HG02943 (cell line): ENCODE data around the gene TPRA1.
A peak's percentile ranks its signal among the peaks of the same experiment; 100 is the strongest.

ENCODE experiments used
- ATAC-seq: cut with Tn5 transposase; IDR thresholded peaks from one replicate; pipeline ENCODE4 v1.9.1; 2021; ENCODE audit warnings: mild to moderate bottlenecking, low read depth, moderate library complexity; ENCODE audit not compliant: unreplicated experiment

TPRA1 gene

GRCh38 chr3:127593178-127593577 is 2.6 kb upstream of the TPRA1 start:
- no peak for ATAC-seq

- peak; percentile 22 for ATAC-seq
These were observed 296 bp downstream of the TPRA1 start for GRCh38 chr3:127590282-127590592.

DNA sequence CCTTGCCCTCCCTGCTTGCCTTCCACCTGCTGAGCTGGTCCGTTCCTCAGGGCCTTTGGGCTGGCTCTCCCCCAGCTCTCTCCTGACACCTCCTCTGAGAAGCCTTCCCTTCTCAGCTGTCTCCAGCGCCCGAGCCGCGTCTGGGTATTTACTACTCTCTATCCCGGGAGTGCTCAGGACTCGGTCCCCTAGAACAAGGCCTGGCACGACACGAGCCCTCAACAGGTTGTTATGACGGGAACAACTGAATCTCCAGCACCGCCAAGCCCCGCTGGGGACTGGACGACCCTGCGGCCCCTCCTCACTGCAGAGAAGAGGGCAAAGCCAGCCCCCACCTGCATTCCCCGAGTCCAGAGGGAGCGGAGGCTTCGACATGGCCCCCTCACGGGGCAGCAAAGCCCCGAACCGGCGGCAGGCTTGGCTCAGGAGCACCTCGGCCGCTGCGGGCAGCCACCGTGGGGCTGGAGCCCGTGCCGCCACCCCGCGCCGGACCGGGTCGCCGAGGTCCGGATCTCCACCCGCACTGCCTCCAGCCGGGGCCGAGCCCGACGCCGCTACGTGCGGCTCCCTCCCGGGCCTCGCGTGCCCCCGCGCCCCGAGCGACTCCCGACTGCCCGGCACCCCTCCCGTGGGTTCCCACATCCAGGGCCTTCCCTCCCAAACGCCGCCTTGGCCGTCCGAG is 792 bp downstream of the TPRA1 start:
- no peak for ATAC-seq

- ATAC-seq, result no peak
These were observed 1.5 kb downstream of the TPRA1 start for GRCh38 chr3:127588806-127589577.

DNA sequence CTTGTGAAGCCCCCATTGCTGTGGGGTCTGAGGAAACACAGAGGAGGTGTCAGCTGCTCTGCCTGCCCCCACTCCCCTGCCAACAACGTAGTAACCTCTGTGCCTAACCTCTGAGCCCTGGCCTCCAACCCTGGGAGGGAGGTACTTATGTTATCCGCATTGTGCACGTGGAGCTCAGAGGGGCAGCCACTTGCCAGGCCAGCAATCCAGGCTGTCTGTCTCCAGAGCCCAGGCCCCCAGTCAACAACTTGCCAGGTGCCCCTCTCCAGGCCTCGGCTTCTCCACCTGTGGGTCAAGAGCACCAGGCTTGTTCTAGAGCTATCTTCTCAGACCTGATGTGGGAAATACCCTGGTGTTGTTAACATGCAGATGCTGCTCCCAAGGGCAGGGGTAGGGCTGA is 2.7 kb downstream of the TPRA1 start:
- no peak for ATAC-seq

DNA sequence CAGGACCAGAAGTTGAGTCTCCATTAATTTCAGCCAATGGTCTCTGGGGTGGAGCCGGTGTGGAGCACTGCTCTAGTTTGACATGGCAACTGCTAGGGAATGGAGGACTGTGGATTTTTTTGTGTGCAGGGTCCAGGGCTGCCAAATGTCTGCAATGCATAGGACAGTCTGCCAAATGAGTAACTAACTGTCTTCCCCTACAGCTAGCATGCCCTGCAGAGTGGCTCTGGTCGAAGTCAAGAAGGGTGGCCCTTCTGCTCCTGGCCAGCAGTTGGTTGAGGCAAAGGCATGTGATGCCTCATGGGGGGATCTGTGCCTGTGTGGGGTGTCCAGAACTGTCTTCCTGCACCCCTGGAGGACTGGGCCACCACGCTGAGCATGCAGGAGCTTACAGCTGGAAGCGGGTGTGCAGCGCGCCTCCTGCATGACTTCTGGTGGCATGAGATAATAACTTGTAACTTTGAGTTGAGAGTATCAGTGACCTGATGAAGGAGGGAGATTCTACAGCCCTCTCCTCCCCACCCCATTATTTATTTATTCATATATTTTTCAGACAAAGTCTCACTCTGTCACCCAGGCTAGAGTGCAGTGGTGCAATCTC is 4.6 kb downstream of the TPRA1 start:
- no peak for ATAC-seq

DNA sequence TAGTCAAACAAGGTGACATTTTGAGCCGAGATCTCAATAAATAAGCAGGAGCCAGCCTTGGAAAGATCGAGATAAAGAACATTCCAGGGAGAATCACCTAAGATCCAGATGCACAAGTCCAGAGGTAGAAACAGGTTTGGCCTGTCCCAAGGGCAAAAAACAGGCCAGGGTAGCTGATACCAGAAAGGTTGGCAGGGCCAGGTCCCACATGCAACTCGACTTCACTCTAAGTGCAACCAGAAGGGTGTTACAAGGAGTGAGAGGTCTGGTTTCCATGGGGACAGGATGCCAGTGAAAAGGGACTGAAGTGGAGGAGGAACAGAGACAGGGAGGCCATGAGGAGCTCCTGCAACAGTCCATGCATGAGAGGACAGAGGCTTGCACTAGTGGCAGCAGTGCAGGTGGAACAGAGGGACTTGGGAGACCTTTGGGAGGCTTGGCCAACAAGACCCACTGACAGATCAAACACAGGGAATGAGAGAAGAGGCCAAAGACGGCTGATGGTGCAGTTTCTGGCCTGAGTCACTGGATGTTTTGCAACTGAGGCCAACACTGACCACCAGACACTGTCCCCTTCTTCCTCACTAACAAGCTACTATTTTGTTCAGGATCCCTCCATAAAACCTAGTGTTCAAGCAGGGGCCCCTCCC is 5.2 kb downstream of the TPRA1 start:
- ATAC-seq, result no peak

DNA sequence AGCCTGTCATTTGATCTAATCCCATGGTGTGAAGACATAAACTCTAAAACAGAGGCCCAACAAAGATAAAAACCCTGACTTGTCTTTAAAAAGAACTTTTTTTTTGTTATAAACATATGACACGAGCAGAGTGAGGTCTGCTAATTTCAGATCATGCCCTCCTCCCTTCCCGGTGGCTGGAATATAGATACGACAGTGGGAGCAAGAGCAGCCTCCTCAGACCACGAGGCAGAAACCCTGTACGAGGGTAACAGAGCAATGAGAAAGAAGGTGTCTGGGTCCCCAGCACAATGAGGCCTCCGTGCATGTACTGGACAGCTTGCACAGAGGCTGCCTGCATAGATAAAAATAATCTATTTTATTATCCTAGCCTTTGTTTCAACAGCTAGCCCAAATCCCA is 5.8 kb downstream of the TPRA1 start:
- no peak for ATAC-seq

DNA sequence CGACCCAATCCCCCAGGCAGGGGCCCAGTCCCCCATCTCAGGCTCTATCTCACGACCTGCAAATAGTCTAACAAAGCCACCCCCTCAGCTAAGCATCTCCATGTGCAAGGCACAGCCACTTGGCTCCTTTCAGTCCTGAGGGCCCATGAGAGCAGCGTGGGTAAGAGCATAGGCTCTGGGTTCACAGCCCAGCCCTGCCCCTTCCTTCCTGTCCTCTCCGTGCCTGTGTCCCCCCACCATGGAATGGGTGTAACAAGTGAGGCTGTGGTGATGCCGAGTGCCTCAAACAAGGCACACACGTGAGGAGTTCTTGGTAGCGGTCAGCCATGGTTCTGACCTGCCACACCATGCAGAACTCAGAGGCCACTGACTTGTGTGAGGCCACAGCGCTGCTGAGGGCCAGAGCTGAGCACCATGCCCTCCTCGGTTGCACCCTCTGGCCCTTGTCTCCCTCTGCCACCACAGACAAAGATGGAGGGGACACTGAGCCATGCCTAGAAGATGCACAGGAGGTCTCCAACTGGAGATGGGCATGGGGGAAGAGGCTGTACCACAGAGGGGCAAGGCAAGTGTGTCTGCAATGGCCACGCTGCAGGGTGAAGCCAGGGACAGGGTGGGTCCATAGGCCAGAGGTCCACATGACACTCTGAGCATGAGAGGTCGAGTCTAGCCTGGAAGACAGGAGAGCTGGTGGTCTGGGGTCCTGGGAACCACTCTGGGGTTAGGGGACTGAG is 10.0 kb downstream of the TPRA1 start:
- no peak for ATAC-seq

DNA sequence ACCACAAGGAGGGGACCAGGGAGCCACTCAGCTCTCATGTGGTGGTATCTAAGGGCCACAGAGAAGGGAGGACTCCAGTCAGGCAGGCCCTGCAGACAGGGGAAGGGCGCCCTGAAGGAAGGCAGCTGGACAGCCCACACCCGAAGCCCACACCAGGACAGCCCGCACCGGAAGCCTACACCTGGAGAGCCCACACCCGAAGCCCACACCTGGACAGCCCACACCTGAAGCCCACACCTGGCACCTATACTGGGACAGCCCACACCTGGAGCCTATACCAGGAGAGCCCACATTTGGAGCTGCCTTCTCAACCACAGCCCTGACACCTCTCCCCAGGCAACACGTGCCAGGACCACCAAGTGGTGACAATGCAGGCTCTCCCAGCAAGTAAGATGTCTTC is 11.7 kb downstream of the TPRA1 start:
- no peak for ATAC-seq

DNA sequence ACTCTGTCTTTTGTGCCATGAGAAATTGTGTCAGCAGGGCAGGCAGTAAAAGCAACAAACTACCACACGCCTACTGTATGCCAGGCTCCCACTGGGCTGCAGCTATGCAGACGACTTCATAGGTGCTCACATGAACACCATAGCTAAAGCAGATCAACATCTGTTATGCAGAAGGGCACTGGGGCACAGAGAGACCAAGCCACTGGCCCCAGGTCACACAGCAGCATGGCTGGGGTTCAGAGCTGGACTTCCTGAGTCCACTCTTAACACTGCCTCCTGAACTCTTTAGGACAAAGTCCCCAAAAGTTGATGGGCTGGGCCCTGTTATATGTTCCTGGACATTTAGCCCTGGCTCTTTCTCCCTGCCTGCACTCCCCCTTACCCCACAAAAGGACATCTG is 12.4 kb downstream of the TPRA1 start:
- no peak for ATAC-seq

GRCh38 chr3:127577448-127577847 is 13.1 kb downstream of the TPRA1 start:
- ATAC-seq, result no peak

DNA sequence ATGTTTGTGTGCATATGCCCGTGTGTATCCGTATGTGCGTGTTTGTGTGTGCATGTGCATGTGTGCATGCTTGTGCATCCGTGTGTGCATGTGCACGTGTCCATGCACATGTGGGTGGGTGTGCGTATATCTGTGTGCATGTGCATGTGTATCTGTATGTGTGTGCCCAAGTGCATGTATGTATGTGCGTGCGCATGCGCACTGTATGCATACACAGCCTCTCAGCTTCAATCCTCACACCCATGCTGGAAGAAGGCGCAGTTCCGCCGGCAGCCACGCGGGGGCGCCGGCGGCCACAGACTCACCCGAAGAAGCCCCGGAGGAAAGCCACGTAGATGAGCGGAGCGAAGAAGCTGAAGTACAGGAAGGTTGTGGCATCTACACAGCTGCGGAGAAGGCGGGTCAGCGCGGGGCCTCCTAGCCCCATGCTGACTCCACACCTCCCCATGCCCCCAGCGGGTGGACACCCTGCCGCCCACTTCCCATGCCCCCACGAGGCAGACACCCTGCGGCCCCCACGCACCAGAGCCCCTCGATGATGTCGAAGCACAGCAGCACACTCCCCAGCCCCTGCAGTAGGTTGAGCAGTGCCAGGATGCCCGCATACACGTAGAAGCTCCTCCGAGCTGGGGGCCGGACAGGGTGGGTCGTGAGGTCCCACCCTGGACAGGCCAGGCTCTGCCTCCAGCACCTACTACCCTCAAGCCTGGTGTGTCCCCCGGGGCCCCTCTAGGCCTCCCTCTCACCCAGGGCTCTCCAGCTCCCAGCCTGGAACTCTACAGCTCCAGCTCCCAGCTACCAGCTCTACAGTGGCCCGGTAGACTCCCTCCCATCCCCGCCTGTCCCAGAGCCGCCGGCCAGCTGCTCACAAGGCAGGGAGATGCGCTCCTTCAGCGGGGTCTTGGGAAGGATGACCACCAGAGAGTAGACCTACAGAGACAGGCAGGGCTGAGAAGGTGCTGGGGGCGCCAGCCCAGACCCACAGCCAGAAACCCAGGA is 15.4 kb downstream of the TPRA1 start:
- ATAC-seq, result no peak

GRCh38 chr3:127573912-127574311 is 16.6 kb downstream of the TPRA1 start:
- no peak for ATAC-seq

DNA sequence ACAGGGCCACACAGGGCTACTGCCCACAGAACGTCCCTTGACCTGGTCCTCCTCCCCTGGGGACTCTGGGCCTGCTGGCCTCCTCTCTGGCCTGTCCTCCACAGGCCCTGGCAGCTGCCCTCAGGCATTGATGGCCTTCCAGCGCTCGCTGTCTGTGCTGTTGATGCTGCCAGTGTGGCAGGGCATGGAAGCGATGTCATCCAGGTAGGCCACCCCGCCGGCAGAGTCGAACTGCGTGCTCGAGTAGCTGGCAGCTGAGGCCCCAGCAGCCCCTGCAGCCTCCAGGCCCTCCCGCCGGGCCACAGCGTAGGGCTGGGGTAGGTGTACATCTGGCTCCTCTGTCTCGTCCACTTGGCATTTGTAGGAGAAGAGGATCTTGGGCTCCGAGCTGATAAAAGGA is 17.1 kb downstream of the TPRA1 start:
- ATAC-seq, result no peak

- no peak for ATAC-seq
These were observed 17.8 kb downstream of the TPRA1 start for GRCh38 chr3:127572735-127573134.

DNA sequence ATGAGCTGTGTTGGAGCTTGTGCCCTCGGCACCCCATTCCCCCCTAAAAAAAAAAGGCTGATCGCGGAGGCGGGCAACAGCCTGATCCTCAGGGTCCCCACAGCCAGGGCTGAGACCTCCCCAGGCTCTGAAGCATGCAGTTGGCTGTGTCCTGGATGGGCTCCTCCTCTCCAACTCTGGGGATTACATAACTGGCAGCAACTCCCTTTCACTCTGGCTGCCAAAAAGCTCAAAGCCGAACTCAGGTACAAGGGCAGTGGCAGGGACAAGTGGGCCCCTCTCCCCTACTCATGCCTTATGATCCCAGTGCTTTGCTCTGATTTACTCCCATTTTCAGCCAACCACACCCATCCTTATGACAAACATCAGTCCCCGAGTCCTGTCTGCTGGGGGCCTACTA is 18.3 kb downstream of the TPRA1 start:
- no peak for ATAC-seq

DNA sequence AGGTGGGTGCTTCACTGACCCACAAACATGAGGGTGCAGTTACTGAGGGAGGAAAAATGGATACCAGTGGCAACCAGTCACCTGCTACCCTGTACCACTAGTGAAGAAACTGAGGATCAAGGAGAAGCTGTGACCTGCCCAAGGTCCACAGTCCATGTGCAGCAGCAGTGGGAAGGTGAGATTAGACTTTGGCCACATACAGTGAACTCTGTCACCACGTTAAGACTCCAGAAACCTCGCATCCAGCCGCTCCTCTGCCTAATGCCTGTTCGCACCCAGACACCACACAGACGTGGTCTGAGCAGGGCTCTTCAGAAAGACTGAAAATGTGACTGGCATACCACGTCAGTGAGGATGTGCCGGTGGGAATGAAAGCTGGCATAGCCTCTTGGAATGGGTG is 20.0 kb downstream of the TPRA1 start:
- no peak for ATAC-seq

DNA sequence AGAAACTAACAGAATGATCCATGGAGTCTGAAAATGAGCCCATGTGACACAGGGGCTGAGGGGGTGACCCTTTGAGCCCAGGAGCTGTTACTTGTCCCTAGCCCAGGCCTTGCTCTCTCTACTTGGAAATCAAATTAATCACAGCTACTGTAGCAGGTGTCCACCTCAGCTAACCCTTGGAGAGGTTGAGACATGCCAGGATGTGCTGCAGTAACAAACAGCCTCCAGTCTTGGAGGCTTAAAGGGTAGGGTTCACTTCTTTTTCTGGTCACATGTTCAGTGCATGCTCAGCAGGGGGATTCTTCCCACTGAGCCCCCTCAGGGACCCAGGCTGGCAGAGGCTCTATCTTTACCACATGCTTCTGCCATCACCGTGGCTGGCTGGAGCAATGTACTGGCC is 21.4 kb downstream of the TPRA1 start:
- ATAC-seq, result no peak

GRCh38 chr3:127568586-127568985 is 21.9 kb downstream of the TPRA1 start:
- ATAC-seq, result no peak
